K562 (cell line): ENCODE measurements around the gene RNF32. TPM values are rescaled to one million over a fixed set of nuclear protein-coding genes. Genes with fewer than 3 reads are reported as not detected.

Experiments
- ATAC-seq: fragments of 200-7000 bp; cut with Tn5 transposase; 3 replicates; pipeline ENCODE4 v1.9.1; 2020; ENCODE audit warnings: moderate library complexity
- BruUV-seq: library from RNA; stranded (reverse); fragments of 400-500 nt; replicated peaks from 2 replicates; lab custom pipeline; 2021; lab: Mats Ljungman, UMichigan
- CTCF ChIA-PET: fragments of 300-600 bp; formaldehyde crosslinking; extraction: SDS; loops from one replicate; lab custom pipeline; 2021; ENCODE audit warnings: low intra/inter-chr PET ratio; lab: Yijun Ruan, JAX
- POLR2A ChIA-PET: fragments of 300-600, 350-650 bp; sonication (Branson Sonifier 250); formaldehyde crosslinking; extraction: SDS; loops from one replicate; lab custom pipeline; 2021; ENCODE audit warnings: antibody characterized with exemption, inconsistent platforms; lab: Yijun Ruan, JAX
- DNase-seq, 4 experiments: peaks; one replicate each; pipeline versions ENCODE4 v3.0.0 to v3.0.0-alpha.2; 2011 to 2018; ENCODE audit warnings: low spot score in 3 of 4, mixed read lengths in 3 of 4; ENCODE audit errors: extremely low read depth in 1 of 4
- FAIRE-seq: peaks from 2 replicates; lab custom pipeline; 2011; peaks lifted over from hg19 to GRCh38; lab: Jason Lieb, UNC
- H2AFZ ChIP-seq: 2 replicates; pipeline ENCODE4 v1.6.0; 2011; ENCODE audit warnings: low read depth, low read length, control low read depth, inconsistent platforms
- H3K27ac ChIP-seq: fragments of 200-600 bp; 3 replicates; pipeline ENCODE4 v1.8.0; 2011; ENCODE audit warnings: low read depth, mild to moderate bottlenecking, control low read depth, inconsistent platforms, low read length, moderate library complexity, mixed read lengths; ENCODE audit errors: extremely low read depth
- H3K27me3 ChIP-seq, 2 experiments: fragments of 300-600 bp in 1 of 2; 2 replicates in 1 of 2; 3 replicates in 1 of 2; pipeline versions ENCODE4 v1.6.0 to v1.8.0; 2011; ENCODE audit warnings: inconsistent platforms in 2 of 2, low read length in 2 of 2, mild to moderate bottlenecking in 1 of 2, mixed read lengths in 1 of 2, moderate library complexity in 1 of 2; ENCODE audit not compliant: control insufficient read depth in 2 of 2, insufficient read depth in 2 of 2
- H3K36me3 ChIP-seq: fragments of 300-600 bp; 3 replicates; pipeline ENCODE4 v1.8.0; 2011; ENCODE audit warnings: mild to moderate bottlenecking, low read length, inconsistent platforms; ENCODE audit not compliant: control insufficient read depth, insufficient read depth
- H3K4me1 ChIP-seq, 2 experiments: fragments of 200-600 bp in 1 of 2; replicated peaks in 1 of 2; 2 replicates in 1 of 2; 3 replicates in 1 of 2; pipeline versions ENCODE4 v1.5.1 to v1.8.0; 2011; ENCODE audit warnings: inconsistent platforms in 2 of 2, low read length in 2 of 2, mild to moderate bottlenecking in 1 of 2, mixed read lengths in 1 of 2, moderate library complexity in 1 of 2; ENCODE audit not compliant: control insufficient read depth in 2 of 2, insufficient read depth in 2 of 2
- H3K4me2 ChIP-seq: 2 replicates; pipeline ENCODE4 v1.6.1; 2011; ENCODE audit warnings: low read length, control low read depth, inconsistent platforms, mixed read lengths; ENCODE audit not compliant: insufficient read depth
- H3K4me3 ChIP-seq: fragments of 200-600 bp; sonication (generic), shearing (Covaris generic); 2 replicates; pipeline ENCODE4 v1.5.1; 2016; ENCODE audit warnings: control low read depth, inconsistent platforms
- H3K79me2 ChIP-seq: fragments of 200-600 bp; 3 replicates; pipeline ENCODE4 v1.8.0; 2011; ENCODE audit warnings: low read length, inconsistent platforms; ENCODE audit not compliant: control insufficient read depth, insufficient read depth
- H3K9ac ChIP-seq, 2 experiments: 2 replicates each; pipeline versions ENCODE4 v1.6.0 to v1.6.1; 2011; ENCODE audit warnings: low read depth in 2 of 2, low read length in 2 of 2, control low read depth in 1 of 2, inconsistent platforms in 1 of 2, mild to moderate bottlenecking in 1 of 2, mixed read lengths in 1 of 2; ENCODE audit not compliant: insufficient read depth in 1 of 2
- H3K9me1 ChIP-seq: one replicate; pipeline ENCODE4 v1.6.0; 2011; ENCODE audit warnings: inconsistent platforms, mild to moderate bottlenecking, low read length, moderate library complexity; ENCODE audit not compliant: control insufficient read depth, insufficient read depth
- H3K9me3 ChIP-seq: replicated peaks from 2 replicates; pipeline ENCODE4 v1.5.1; 2011; ENCODE audit warnings: low read depth, low read length, inconsistent platforms; ENCODE audit not compliant: control insufficient read depth, insufficient read depth
- H4K20me1 ChIP-seq: replicated peaks from 2 replicates; pipeline ENCODE4 v1.6.1; 2011; ENCODE audit warnings: low read length, inconsistent platforms, mixed read lengths; ENCODE audit not compliant: control insufficient read depth, insufficient read depth
- CEBPB ChIP-seq: fragments of 450-650 bp; IDR thresholded peaks from 2 replicates; pipeline ENCODE4 v1.6.1; 2016; ENCODE audit warnings: missing genetic modification characterization, missing compliant biosample characterization
- FIP1L1 ChIP-seq: fragments of 200-400 bp; formaldehyde crosslinking; IDR thresholded peaks from 2 replicates; pipeline ENCODE4 v1.6.1; 2018; ENCODE audit warnings: mild to moderate bottlenecking, low read depth, low read length; ENCODE audit not compliant: poor library complexity, severe bottlenecking
- ZBTB49 ChIP-seq: sonication (generic); formaldehyde crosslinking; IDR thresholded peaks from 2 replicates; pipeline ENCODE4 v1.8.0; 2022; ENCODE audit warnings: missing genetic modification reagents, mild to moderate bottlenecking, borderline replicate concordance
- ZNF445 ChIP-seq: fragments of 250-450 bp; sonication (Bioruptor Pico); IDR thresholded peaks from 2 replicates; pipeline ENCODE4 v1.4.0; 2020; ENCODE audit warnings: low read depth, mild to moderate bottlenecking, moderate library complexity
- ZNF586 ChIP-seq: fragments of 450-650 bp; formaldehyde crosslinking; conservative IDR thresholded peaks from 2 replicates; pipeline ENCODE4 v1.4.0; 2020; ENCODE audit warnings: mild to moderate bottlenecking, moderate library complexity
- WGBS: fragments of 100-300 bp; shearing (Covaris generic); methylation state at CpG from one replicate; pipeline ENCODE4 v1.1.6; 2016; ENCODE audit warnings: low coverage, mixed read lengths; ENCODE audit not compliant: insufficient coverage; ENCODE audit errors: missing lambda C conversion rate; 5-methylcytosine and 5-hydroxymethylcytosine counted together
- in situ Hi-C: fragments of 300-500 bp; cut with MboI; formaldehyde crosslinking; loops from 4 replicates; pipeline ENCODE4 v1.15.0; 2018; ENCODE audit warnings: inconsistent platforms, mixed read lengths
- intact Hi-C: fragments of 100-400 bp; cut with micrococcal nuclease; formaldehyde crosslinking; loops from 2 replicates; pipeline ENCODE4 v1.14.2; 2022
- polyA plus RNA-seq, 8 experiments: library from polyadenylated mRNA; depleted of rRNA in 4 of 8; stranded (reverse) in 5 of 8; unstranded in 3 of 8; fragments of >200 nt; fragmentation: Nextera tagmentation in 2 of 8; fragmentation: Illumina TruSeq in 1 of 8; extraction: Ambion mirVana in 2 of 8; extraction: Trizol in 1 of 8; gene quantifications; 2 replicates each; pipeline versions ENCODE4 v1.2.1 to v1.2.3, GENCODE V29; 2011 to 2014; ENCODE audit warnings: inconsistent platforms in 1 of 8, missing spikeins in 1 of 8
- total RNA-seq, 7 experiments: library from RNA; depleted of rRNA in 6 of 7; stranded (reverse); fragments of >200 nt in 6 of 7; fragmentation: Illumina TruSeq in 2 of 7; extraction: Trizol in 2 of 7; gene quantifications; 2 replicates each; pipeline versions ENCODE4 v1.2.1 to v1.2.3, GENCODE V29; 2011 to 2021; ENCODE audit warnings: low replicate concordance in 1 of 7
- TF ChIP-seq, protein P1 (sequence below): fragments of 250-450 bp; sonication (Bioruptor Pico); IDR thresholded peaks from 2 replicates; pipeline ENCODE4 v1.8.0; 2022; ENCODE audit warnings: moderate library complexity, mild to moderate bottlenecking, inconsistent platforms
- TF ChIP-seq, protein P2 (sequence below), 2 experiments: fragments of 450-650 bp; IDR thresholded peaks; 2 replicates each; pipeline ENCODE4 v1.6.1; 2018; ENCODE audit warnings: mild to moderate bottlenecking in 2 of 2, low read depth in 1 of 2; ENCODE audit not compliant: partially characterized antibody in 2 of 2
- TF ChIP-seq, protein P3 (sequence below): sonication (generic); formaldehyde crosslinking; IDR thresholded peaks from 2 replicates; pipeline ENCODE4 v1.8.1; 2022; ENCODE audit warnings: missing genetic modification reagents

Gene RNF32
- total and polyA plus RNA-seq, 9 of the 15 experiments (the other 6 are each of a cell fraction or from before 2014, with no cell fraction given), result 2.6 to 7.0 (median 4.6) TPM

DNA sequence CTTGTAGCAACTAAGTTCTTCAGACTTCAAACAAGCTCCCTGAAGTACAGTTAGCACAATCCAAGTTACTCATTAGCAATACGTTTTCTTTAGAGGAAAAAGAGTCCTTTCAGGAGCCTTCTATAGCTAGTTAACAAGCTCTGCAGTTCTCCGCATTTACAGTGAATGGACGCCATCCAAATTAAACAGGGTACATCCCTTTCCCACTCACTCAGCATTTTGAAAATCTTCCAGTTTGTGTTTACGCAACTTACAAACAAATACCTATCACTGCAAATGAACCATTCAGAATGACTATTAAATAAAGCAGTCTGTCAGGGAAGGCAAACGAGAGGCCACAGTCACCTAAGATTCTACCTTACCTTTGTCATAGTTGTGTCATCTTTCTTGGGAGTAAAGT is 84.5 kb downstream of the RNF32 start:
- Histone ChIP-seq H3K4me2 (no peak overlapping the region), H3K4me3 (no peak overlapping the region), H3K4me1 (no peaks in the 10 kb centered on the region), H3K79me2 (no peaks in the 10 kb centered on the region)
- ChIA-PET POLR2A (interaction anchor here (0.5 to 1.1 kb wide), 4 partner anchors 8 to 549 kb away, joined by 3 to 5 read pairs (median 3); no protein-coding TSS in a partner anchor), CTCF (no interaction called here)
- BruUV-seq, result no TSS peak
- no peak for ATAC-seq
- intact Hi-C loops, result no loop called here
- no peak for FAIRE-seq
- TF ChIP-seq, protein P1, sequence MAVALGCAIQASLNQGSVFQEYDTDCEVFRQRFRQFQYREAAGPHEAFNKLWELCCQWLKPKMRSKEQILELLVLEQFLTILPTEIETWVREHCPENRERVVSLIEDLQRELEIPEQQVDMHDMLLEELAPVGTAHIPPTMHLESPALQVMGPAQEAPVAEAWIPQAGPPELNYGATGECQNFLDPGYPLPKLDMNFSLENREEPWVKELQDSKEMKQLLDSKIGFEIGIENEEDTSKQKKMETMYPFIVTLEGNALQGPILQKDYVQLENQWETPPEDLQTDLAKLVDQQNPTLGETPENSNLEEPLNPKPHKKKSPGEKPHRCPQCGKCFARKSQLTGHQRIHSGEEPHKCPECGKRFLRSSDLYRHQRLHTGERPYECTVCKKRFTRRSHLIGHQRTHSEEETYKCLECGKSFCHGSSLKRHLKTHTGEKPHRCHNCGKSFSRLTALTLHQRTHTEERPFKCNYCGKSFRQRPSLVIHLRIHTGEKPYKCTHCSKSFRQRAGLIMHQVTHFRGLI (CRISPR knock-in tag), result no peak
- TF ChIP-seq ZNF445 (CRISPR knock-in tag) (no peak), FIP1L1 (no peak), CEBPB (tag) (peak; percentile 9; the same call in 1 of the 2 replicates), ZBTB49 (CRISPR knock-in tag) (no peak), ZNF586 (CRISPR knock-in tag) (no peak)
- TF ChIP-seq, protein P2, sequence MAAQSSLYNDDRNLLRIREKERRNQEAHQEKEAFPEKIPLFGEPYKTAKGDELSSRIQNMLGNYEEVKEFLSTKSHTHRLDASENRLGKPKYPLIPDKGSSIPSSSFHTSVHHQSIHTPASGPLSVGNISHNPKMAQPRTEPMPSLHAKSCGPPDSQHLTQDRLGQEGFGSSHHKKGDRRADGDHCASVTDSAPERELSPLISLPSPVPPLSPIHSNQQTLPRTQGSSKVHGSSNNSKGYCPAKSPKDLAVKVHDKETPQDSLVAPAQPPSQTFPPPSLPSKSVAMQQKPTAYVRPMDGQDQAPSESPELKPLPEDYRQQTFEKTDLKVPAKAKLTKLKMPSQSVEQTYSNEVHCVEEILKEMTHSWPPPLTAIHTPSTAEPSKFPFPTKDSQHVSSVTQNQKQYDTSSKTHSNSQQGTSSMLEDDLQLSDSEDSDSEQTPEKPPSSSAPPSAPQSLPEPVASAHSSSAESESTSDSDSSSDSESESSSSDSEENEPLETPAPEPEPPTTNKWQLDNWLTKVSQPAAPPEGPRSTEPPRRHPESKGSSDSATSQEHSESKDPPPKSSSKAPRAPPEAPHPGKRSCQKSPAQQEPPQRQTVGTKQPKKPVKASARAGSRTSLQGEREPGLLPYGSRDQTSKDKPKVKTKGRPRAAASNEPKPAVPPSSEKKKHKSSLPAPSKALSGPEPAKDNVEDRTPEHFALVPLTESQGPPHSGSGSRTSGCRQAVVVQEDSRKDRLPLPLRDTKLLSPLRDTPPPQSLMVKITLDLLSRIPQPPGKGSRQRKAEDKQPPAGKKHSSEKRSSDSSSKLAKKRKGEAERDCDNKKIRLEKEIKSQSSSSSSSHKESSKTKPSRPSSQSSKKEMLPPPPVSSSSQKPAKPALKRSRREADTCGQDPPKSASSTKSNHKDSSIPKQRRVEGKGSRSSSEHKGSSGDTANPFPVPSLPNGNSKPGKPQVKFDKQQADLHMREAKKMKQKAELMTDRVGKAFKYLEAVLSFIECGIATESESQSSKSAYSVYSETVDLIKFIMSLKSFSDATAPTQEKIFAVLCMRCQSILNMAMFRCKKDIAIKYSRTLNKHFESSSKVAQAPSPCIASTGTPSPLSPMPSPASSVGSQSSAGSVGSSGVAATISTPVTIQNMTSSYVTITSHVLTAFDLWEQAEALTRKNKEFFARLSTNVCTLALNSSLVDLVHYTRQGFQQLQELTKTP (IDR thresholded peaks at IDR 0.05; ENCODE audit: low read depth in 1 of 2, partially characterized antibody in 2 of 2), result no peak
- TF ChIP-seq, protein P3, sequence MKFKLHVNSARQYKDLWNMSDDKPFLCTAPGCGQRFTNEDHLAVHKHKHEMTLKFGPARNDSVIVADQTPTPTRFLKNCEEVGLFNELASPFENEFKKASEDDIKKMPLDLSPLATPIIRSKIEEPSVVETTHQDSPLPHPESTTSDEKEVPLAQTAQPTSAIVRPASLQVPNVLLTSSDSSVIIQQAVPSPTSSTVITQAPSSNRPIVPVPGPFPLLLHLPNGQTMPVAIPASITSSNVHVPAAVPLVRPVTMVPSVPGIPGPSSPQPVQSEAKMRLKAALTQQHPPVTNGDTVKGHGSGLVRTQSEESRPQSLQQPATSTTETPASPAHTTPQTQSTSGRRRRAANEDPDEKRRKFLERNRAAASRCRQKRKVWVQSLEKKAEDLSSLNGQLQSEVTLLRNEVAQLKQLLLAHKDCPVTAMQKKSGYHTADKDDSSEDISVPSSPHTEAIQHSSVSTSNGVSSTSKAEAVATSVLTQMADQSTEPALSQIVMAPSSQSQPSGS, result no peak
- TF ChIP-seq, all 486 proteins: peak for 1
- no peak for DNase-seq
- Histone ChIP-seq H3K9me3 (no peaks in the 10 kb centered on the region), H3K9ac (no peak overlapping the region), H4K20me1 (no peaks in the 10 kb centered on the region), H3K9me1 (no peaks in the 10 kb centered on the region), H2AFZ (no peak overlapping the region), H3K36me3 (peaks cover 8% of the 10 kb centered on the region; the same call in 1 of the 3 replicates), H3K27ac (no peak overlapping the region), H3K27me3 (no peaks in the 10 kb centered on the region)
- 84% methylated on average over 5 of the region's 5 CpGs for WGBS
- in situ Hi-C loops, result no loop called here
